ENCODE results near the gene IQSEC3.

IQSEC3 gene

GRCh38 chr12:80681-81190 is 14.2 kb downstream of the IQSEC3 start:
- ATAC-seq, result no peak

DNA sequence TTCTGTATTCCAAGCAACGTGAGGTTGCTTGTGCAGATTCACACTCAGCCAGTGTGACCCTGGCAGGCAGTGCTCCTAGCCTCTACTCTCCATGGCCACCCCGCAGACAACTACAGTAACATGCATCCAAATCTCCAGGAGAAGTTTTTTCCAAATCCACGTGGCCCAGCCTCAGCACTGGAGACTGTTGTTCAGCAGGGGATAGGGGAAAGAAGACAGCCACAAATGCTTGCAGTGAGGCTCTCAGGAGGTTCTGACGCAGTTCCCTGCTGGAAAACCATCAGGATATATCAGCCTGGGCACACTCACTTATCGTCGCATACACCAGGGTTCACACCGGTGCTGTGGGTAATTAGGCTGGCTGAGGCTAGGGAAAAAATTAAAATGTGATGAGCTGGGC is 16.2 kb downstream of the IQSEC3 start:
- no peak for ATAC-seq

GRCh38 chr12:84056-84455 is 17.5 kb downstream of the IQSEC3 start:
- ATAC-seq, result no peak

GRCh38 chr12:85191-85666 is 18.7 kb downstream of the IQSEC3 start:
- no peak for ATAC-seq

DNA sequence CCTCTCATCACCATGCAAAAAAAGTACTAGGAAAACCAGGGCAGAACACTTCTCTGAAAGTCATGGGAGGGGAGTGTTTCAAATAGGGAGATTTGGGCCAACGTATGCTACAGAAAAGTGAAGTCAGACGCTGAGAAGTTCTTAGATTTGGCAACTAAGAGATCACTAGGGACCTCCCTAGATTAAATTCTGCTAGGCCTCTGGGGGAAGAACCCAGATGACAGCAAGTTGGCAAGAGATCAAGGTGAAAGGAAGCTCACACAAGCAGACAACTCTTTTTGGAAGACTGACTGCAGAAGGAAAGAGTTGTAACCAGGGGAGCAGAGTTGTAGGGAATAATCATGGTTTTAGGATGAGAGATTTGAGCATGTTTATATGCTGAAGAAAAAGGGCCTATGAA is 20.7 kb downstream of the IQSEC3 start:
- ATAC-seq, result no peak

DNA sequence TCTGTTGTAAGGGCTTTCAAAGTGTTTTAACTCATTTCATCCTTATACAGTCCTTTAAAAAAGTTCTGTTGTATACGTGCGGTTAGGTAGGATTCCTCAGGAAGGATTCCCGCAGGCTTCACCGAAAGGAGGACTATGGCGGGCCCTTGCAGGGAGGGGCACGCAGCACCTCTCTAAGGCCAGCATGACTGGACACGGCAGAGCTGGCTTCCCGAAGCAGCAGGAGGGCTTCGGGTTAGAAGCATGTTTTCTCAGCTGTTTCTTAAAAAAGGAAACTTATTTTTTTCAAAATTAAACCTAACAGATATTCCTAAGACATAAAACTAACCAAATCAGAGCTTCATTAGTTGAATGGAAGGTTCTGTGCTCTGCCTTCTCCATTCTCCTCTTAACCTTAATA is 21.3 kb downstream of the IQSEC3 start:
- no peak for ATAC-seq

GRCh38 chr12:89653-90052 is 23.1 kb downstream of the IQSEC3 start:
- no peak for ATAC-seq

GRCh38 chr12:91213-91612 is 24.6 kb downstream of the IQSEC3 start:
- no peak for ATAC-seq

DNA sequence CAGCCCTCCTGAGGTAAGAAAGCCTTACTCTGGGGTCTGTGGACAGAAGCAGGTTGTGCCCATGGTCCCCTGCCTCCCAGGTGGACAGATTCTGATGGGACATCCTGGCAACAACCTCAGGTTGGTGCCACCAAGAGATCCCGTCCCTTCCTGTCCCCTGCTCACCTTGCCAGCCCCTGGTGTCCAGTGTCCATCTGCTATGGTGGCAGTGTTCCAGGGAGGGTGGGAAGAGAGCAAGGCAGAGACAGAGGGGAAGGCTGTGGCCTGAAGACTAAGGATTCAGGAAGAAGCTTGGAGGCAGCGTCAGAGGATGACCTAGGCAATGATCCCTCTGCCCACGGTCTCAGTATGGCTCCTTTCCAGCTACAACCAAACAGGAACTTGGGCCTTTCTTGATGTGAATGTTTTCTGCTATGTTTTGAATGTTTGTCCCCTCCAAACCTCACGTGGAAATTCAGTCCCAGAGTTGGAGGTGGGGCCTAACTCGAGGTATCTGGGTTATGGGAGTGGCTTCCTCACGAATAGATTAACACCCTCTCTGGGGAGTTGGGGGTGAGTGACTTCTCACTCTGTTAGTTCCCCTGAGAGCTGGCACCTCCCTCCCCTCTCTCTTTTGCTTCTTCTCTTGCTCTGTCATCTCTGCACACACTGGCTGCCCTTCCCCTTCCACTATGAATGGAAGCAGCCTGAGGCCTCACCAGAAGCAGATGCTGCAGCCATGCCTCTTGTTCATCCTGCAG is 26.9 kb downstream of the IQSEC3 start:
- no peak for ATAC-seq

GRCh38 chr12:96543-96942 is 30.0 kb downstream of the IQSEC3 start:
- no peak for ATAC-seq

- no peak for ATAC-seq
These were observed 32.4 kb downstream of the IQSEC3 start for GRCh38 chr12:98924-99352.

GRCh38 chr12:99605-100004 is 33.0 kb downstream of the IQSEC3 start:
- ATAC-seq, result no peak

- ATAC-seq, result no peak
These were observed 35.7 kb downstream of the IQSEC3 start for GRCh38 chr12:101969-102878.

GRCh38 chr12:102879-103168 is 36.3 kb downstream of the IQSEC3 start:
- no peak for ATAC-seq

DNA sequence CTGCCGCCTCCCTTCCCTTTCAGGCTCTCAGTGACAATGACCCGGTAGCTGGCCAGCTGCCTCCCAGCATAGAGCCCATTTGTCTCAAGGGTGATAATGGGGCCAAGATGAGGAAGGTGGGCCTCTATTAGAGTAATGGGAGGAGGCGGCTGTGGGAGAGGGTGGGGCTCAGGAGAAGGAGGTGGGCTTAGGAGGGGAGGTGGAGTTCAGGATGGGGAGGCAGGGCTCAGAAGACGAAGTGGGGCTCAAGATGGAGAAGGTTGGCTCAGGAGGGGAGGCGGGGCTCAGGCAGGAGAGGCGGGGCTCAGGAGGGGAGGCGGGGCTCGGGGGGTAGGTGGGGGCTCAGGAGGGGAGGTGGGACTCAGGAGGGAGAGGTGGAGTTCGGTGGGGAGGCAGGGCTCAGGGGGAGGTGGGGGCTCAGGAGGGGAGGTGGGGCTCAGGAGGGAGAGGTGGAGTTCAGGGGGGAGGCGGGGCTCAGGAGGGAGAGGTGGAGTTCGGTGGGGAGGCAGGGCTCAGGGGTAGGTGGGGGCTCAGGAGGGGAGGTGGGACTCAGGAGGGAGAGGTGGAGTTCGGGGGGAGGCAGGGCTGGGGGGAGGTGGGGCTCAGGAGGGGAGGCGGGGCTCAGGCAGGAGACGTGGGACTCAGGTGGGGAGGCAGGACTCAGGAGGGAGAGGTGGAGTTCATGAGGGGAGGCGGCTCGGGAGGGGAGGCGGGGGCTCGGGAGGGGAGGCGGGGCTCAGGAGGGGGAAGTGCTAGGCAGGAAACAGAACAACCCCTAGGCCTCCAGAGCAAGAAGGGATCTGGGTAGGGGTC is 36.8 kb downstream of the IQSEC3 start:
- no peak for ATAC-seq

DNA sequence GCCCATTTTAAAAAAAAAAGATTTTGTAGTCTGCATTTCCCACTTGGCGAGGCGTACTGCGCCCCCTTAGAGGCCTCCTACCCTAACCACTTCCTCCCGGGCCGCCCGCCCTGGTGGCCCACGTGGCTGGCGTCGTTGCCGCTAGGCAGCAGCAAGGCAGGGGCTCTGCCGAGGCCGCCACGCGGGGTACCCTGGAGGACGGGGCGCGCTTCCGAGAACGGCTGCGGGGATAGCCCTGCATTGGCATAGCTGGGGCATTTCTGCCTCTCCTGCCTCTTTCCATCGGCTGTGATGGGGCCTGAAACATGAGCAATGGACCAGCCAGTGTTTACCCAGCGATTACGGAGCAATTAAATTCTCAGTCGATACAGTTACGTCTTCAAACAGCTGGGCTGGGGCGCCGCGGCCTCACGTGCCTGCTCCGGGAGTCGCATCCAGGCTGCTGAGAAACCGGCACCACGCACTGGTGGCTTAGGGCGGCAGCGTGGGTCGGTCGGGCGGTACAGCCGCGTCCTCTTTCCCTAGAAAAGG is 38.0 kb downstream of the IQSEC3 start:
- ATAC-seq, result no peak

DNA sequence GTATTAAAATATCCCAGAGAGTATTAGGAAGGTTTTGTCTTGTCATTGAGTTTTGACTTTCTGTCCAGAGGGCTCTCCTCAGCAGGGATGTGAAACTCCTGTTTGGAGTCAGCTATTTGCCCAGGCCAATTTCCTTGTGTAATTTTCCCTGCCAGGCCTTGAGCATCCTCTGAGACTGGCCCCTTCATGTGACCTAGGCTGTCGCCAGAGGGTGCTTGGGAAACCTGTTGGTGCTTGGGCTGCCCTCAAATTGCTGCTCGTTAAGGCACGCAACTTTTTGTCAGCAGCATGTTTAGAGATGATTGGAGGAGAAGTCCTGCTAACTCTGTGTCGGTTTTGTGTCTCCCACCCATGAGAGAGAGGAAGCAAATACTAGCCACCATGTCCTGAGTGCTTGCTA is 39.1 kb downstream of the IQSEC3 start:
- ATAC-seq, result no peak

DNA sequence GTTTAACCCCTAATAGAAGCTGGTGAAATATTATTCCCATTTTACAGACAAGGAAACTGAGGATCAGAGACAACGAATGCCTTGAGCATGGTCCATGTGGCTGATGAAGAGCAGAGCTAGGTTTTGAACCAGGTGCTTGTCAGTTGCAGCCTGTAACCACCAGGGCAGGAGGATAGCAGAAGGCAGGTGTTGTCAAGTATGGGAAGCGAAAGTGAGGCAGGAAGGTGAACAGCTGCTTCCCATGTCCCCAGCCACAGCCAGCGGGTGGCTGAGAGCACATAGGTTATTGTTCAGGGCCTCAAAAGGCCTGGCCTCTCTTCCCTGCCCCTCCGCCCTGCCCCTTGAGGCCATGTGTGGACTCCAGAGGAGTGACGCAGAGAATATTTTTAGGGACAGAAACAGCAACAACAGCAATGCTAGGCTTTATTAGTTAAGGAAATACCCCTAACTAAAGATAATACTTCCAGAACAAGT is 39.6 kb downstream of the IQSEC3 start:
- ATAC-seq, result no peak

GRCh38 chr12:108594-108993 is 42.0 kb downstream of the IQSEC3 start:
- no peak for ATAC-seq

DNA sequence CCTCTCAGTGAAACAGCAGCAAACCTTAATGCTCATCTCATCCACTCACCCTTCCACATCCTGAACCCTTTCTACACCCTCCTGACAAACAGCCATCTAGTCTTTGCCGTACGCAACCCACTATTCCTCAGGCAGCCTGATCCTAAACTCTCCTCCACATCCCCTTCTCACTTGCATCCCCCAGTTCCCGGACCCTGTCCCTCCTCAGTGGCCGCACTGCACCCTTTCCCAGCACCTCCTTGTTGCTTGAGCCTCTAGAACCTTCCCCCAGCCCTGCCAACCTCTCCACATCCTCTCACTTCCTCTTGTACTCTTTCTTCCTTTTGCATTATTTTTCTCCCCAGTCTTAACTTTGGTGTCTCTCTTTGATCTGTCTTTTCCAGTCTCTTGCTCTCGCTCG is 42.9 kb downstream of the IQSEC3 start:
- no peak for ATAC-seq

DNA sequence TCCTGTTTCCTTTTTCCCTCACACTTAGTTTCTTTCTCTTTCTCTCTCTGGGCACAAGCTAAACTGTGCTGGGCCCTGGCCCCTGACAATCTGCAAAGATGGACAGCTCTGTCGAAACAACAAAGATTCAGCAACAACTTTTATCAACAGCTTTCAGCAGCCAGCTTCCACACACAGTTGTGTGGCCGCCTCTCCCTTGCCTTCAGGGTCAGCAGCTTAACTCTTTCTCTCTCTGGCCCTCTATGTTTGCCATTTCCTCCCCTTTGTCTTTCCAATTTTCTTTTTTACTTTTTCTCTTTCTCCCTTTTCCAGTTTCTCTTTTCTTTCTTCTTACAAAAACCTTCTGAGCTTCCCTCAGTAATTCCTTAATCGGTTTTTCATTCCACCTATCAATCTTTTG is 43.3 kb downstream of the IQSEC3 start:
- ATAC-seq, result no peak

DNA sequence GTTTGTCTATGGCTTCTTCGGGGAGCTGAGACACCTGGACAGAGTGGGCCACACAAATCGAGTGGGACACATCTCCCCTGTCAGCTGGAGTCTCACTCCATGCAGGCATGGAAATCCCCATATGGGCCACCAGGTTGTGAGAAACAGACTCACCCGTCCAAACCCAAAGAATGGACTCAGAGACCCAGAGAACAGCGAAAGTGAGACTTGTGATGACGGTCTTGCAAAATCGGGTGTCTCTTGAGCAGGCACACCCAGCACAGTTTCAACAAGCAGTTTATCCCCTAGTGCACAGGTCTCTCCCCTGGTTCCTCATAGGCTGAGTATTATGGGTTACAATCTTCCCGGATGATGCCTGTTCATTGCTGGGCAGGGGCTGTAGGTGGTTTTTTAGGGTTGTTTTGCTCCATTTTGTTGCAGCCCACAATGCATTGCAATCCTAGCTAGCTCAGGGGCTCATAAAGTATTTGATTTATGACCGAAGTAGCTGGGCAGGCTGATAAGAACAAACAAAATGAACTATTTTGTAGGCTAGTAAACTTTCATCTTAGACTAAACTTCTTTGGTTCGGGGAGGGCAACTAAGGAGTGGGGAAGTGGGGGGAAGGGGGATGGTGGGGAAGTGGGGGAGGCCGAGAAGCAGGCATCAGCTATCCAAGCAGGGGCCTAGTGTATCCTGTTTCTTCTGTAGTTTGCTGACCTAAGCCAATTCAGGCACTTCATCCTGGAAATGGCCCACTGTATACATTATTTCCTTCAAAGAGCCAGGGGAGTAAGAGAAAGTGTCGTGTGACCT is 45.3 kb downstream of the IQSEC3 start:
- ATAC-seq, result no peak
